KMS-11 (cell line): ENCODE results near the gene CAV1.

Experiments used
- H2AFZ ChIP-seq: fragments of 200-600 bp; sonication (generic); 2 replicates; pipeline ENCODE4 v1.6.1; 2016; ENCODE audit warnings: antibody characterized with exemption, mixed run types, low read depth
- H3K27ac ChIP-seq: fragments of 200-600 bp; sonication (generic); 2 replicates; pipeline ENCODE4 v1.6.1; 2016; ENCODE audit warnings: mild to moderate bottlenecking, mixed run types
- H3K27me3 ChIP-seq: fragments of 200-600 bp; sonication (generic); 2 replicates; pipeline ENCODE4 v1.6.1; 2017; ENCODE audit warnings: mild to moderate bottlenecking, low read depth, mixed run types, moderate library complexity; ENCODE audit not compliant: insufficient read depth
- H3K36me3 ChIP-seq: fragments of 200-600 bp; sonication (generic); 2 replicates; pipeline ENCODE4 v1.6.1; 2017; ENCODE audit warnings: mild to moderate bottlenecking, mixed run types; ENCODE audit not compliant: insufficient read depth
- H3K4me1 ChIP-seq: fragments of 200-600 bp; sonication (generic); 2 replicates; pipeline ENCODE4 v1.6.1; 2016; ENCODE audit warnings: mild to moderate bottlenecking, low read depth, mixed run types; ENCODE audit not compliant: poor library complexity, severe bottlenecking
- H3K4me2 ChIP-seq: fragments of 200-600 bp; sonication (generic); 2 replicates; pipeline ENCODE4 v1.7.0; 2016; ENCODE audit warnings: mild to moderate bottlenecking, mixed run types
- H3K4me3 ChIP-seq: fragments of 200-600 bp; sonication (generic); IDR thresholded peaks from 2 replicates; pipeline ENCODE4 v1.6.1; 2017; ENCODE audit warnings: low read depth, low read length, mixed read lengths; ENCODE audit not compliant: insufficient read depth
- H3K79me2 ChIP-seq: fragments of 200-600 bp; sonication (generic); 2 replicates; pipeline ENCODE4 v1.6.1; 2016; ENCODE audit warnings: low read depth, mixed run types; ENCODE audit not compliant: insufficient read depth
- H3K9ac ChIP-seq: fragments of 200-600 bp; sonication (generic); 2 replicates; pipeline ENCODE4 v1.6.1; 2016; ENCODE audit warnings: mild to moderate bottlenecking, mixed run types
- H4K20me1 ChIP-seq: fragments of 200-600 bp; sonication (generic); 2 replicates; pipeline ENCODE4 v1.6.1; 2016; ENCODE audit warnings: mild to moderate bottlenecking, mixed run types; ENCODE audit not compliant: insufficient read depth
- CTCF ChIP-seq: fragments of 200-600 bp; sonication (generic); conservative IDR thresholded peaks from 2 replicates; pipeline ENCODE4 v1.6.1; 2017; ENCODE audit warnings: low read depth, mild to moderate bottlenecking, antibody characterized with exemption, low read length, moderate library complexity, mixed read lengths

CAV1 gene

DNA sequence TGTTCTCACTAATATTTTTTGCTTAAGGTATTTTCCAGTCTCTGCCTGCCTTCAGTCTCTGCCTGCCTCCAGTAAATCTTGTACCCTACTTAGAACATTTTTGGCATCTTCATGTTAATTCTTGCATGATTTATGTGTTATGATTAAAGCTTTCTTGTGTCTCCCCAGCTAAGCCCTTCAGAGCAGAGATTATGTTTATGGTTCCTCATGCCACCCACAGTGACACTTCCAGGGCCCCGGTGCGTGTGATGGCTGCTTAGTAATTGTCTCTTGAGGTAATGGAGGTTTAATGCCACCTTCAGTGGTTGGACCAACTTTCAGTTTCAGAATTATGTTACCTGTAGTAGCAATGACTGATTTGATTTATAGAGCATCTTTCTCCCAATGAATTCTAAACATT lies 76.6 kb downstream of the CAV1 start:
- H3K36me3 ChIP-seq = no peaks in the 10 kb centered on the region
- peak overlapping the region; percentile 1; the same call in 1 of the 2 replicates for H2AFZ ChIP-seq
- no peaks in the 10 kb centered on the region for H3K79me2 ChIP-seq

DNA sequence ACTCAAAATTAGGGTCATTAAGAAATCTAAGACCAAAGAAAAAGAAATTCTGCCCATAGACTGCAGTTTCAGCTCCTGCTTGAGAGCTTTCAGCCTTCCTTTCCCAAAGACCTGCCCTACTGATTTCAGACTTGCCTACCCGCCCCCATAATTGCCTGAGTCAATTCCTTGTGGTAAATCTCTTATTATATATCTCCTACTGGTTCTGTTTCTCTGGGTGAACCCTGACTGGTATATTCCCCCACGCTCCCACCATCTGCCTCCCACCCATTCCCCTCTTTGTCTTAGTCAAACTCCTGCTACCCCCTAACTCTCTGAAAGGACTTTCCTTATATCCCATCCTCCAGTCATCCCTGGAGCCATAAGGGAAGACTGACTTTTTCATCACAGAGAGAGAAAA lies 82.5 kb downstream of the CAV1 start:
- H3K27me3 ChIP-seq = no peaks in the 10 kb centered on the region
- H3K79me2 ChIP-seq = no peaks in the 10 kb centered on the region
- H3K4me1 ChIP-seq = peaks cover 2% of the 10 kb centered on the region
- no peak for TF ChIP-seq CTCF
- no peaks in the 10 kb centered on the region for H3K36me3 ChIP-seq
- no peak overlapping the region for H3K27ac ChIP-seq
- no peak overlapping the region for H3K9ac ChIP-seq
- no peak overlapping the region for H3K4me2 ChIP-seq
- H3K4me3 ChIP-seq = no peak overlapping the region
- no peaks in the 10 kb centered on the region for H4K20me1 ChIP-seq
- no peak overlapping the region for H2AFZ ChIP-seq

More for the DNA sequence above, 76.6 kb downstream of the CAV1 start:
- no peaks in the 10 kb centered on the region for H4K20me1 ChIP-seq
- peak overlapping the region; percentile 4 for H3K4me2 ChIP-seq
- no peak overlapping the region for H3K4me3 ChIP-seq
- H3K27ac ChIP-seq = no peak overlapping the region
- no peak overlapping the region for H3K9ac ChIP-seq
- peaks cover 16% of the 10 kb centered on the region for H3K4me1 ChIP-seq
- no peaks in the 10 kb centered on the region for H3K27me3 ChIP-seq
- TF ChIP-seq CTCF = no peak

DNA sequence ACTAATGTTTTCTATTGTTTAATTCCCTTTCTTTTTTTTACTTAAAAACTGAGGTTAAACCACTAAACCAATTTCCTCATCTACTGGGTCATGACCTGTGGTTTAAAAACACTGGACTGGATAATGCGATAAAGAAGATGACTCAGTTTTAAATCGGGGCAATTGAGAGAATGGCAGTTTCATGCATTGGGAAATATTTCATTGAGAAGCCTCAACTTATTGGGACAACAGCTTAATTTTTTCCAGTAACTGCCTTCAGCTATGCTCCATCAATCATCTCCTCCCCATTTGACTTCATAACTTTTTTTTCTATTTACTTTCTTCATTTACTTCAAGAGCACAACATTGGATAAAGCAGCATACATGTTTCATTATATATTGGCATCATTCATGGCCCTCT lies 85.4 kb downstream of the CAV1 start:
- no peak overlapping the region for H3K9ac ChIP-seq
- no peaks in the 10 kb centered on the region for H4K20me1 ChIP-seq
- H3K79me2 ChIP-seq = no peaks in the 10 kb centered on the region
- H3K27me3 ChIP-seq = no peaks in the 10 kb centered on the region
- H3K27ac ChIP-seq = no peak overlapping the region
- no peak overlapping the region for H3K4me2 ChIP-seq
- no peak for TF ChIP-seq CTCF
- H3K4me1 ChIP-seq = no peaks in the 10 kb centered on the region
- no peak overlapping the region for H2AFZ ChIP-seq
- no peaks in the 10 kb centered on the region for H3K36me3 ChIP-seq
- H3K4me3 ChIP-seq = no peak overlapping the region

- Histone ChIP-seq H3K27me3 (no peaks in the 10 kb centered on the region), H3K36me3 (no peaks in the 10 kb centered on the region), H3K79me2 (no peaks in the 10 kb centered on the region), H3K9ac (no peak overlapping the region), H2AFZ (no peak overlapping the region), H3K4me1 (no peaks in the 10 kb centered on the region), H3K27ac (no peak overlapping the region), H3K4me3 (no peak overlapping the region), H3K4me2 (no peak overlapping the region), H4K20me1 (no peaks in the 10 kb centered on the region)
- TF ChIP-seq CTCF = no peak
Measured at GRCh38 chr7:116610721-116611120, 85.9 kb downstream of the CAV1 start.
